Neural progenitor cell (in vitro differentiated cells): ENCODE measurements around the gene LGALS3. TPM values are rescaled to one million over a fixed set of nuclear protein-coding genes. Genes with fewer than 3 reads are reported as not detected.

Source experiments
- DNase-seq: peaks from one replicate; pipeline ENCODE4 v3.0.0-alpha.2; 2016; ENCODE audit warnings: low spot score
- H2AFZ ChIP-seq: fragments of 200-600 bp; sonication (generic); replicated peaks from 2 replicates; pipeline ENCODE4 v1.6.1; 2016; ENCODE audit warnings: antibody characterized with exemption
- H3F3A ChIP-seq: fragments of 200-600 bp; sonication (generic); 2 replicates; pipeline ENCODE4 v1.6.1; 2016; ENCODE audit warnings: antibody characterized with exemption, low read depth
- H3K27ac ChIP-seq: fragments of 200-600 bp; sonication (generic); 2 replicates; pipeline ENCODE4 v1.5.1; 2016; ENCODE audit warnings: mild to moderate bottlenecking
- H3K27me3 ChIP-seq: fragments of 200-600 bp; sonication (generic); 2 replicates; pipeline ENCODE4 v1.6.1; 2016; ENCODE audit warnings: mild to moderate bottlenecking, moderate library complexity
- H3K36me3 ChIP-seq: fragments of 200-600 bp; sonication (generic); 2 replicates; pipeline ENCODE4 v1.5.1; 2016
- H3K4me1 ChIP-seq: fragments of 200-600 bp; sonication (generic); 2 replicates; pipeline ENCODE4 v1.6.1; 2016; ENCODE audit warnings: mixed run types
- H3K4me2 ChIP-seq: fragments of 200-600 bp; sonication (generic); 2 replicates; pipeline ENCODE4 v1.6.1; 2016
- H3K4me3 ChIP-seq: fragments of 200-600 bp; sonication (generic); 2 replicates; pipeline ENCODE4 v1.5.1; 2016
- H3K79me2 ChIP-seq: fragments of 200-600 bp; sonication (generic); 2 replicates; pipeline ENCODE4 v1.6.1; 2016; ENCODE audit warnings: low read depth
- H3K9ac ChIP-seq: fragments of 200-600 bp; sonication (generic); 2 replicates; pipeline ENCODE4 v1.6.1; 2016
- H3K9me3 ChIP-seq: fragments of 200-600 bp; sonication (generic); 2 replicates; pipeline ENCODE4 v1.5.1; 2016; ENCODE audit warnings: low read depth
- H4K20me1 ChIP-seq: fragments of 200-600 bp; sonication (generic); 2 replicates; pipeline ENCODE4 v1.6.1; 2016; ENCODE audit warnings: low read depth
- H3K27ac Mint-ChIP-seq: 3 replicates; pipeline ENCODE4 v1.8.0; 2021; ENCODE audit warnings: mixed read lengths
- H3K27me3 Mint-ChIP-seq: 2 replicates; pipeline ENCODE4 v1.8.0; 2022; ENCODE audit warnings: low read depth, mild to moderate bottlenecking, inconsistent platforms, moderate library complexity, mixed read lengths; ENCODE audit not compliant: insufficient read depth
- H3K36me3 Mint-ChIP-seq: 3 replicates; pipeline ENCODE4 v1.8.0; 2021; ENCODE audit warnings: mixed read lengths
- H3K4me1 Mint-ChIP-seq: 3 replicates; pipeline ENCODE4 v1.8.0; 2021; ENCODE audit warnings: mixed read lengths
- H3K4me3 Mint-ChIP-seq: 3 replicates; pipeline ENCODE4 v1.8.0; 2021; ENCODE audit warnings: mild to moderate bottlenecking, moderate library complexity, mixed read lengths
- H3K9me3 Mint-ChIP-seq: 3 replicates; pipeline ENCODE4 v1.8.0; 2020; ENCODE audit warnings: mixed read lengths
- CTCF ChIP-seq: fragments of 200-600 bp; sonication (generic); IDR thresholded peaks from 2 replicates; pipeline ENCODE4 v1.5.1; 2017; ENCODE audit warnings: antibody characterized with exemption, mild to moderate bottlenecking
- EZH2 ChIP-seq: fragments of 200-600 bp; sonication (generic); IDR thresholded peaks from 2 replicates; pipeline ENCODE4 v1.6.1; 2017; ENCODE audit warnings: antibody characterized with exemption, mild to moderate bottlenecking, moderate library complexity
- EZH2phosphoT487 ChIP-seq: fragments of 200-600 bp; sonication (generic); IDR thresholded peaks from 2 replicates; pipeline ENCODE4 v1.6.1; 2017; ENCODE audit warnings: antibody characterized with exemption
- total RNA-seq: library from RNA; depleted of rRNA; stranded (reverse); fragments of >200 nt; gene quantifications from 2 replicates; pipeline ENCODE4 v1.2.3, GENCODE V29; 2015; ENCODE audit warnings: low replicate concordance

Gene LGALS3
- total RNA-seq, 1 donor from 2014 or later, result not detected

- Histone ChIP-seq H3K9ac (no peak overlapping the region), H3K27ac (peak overlapping the region; percentile 51), H3K36me3 (no peaks in the 10 kb centered on the region), H3K4me3 (no peak overlapping the region), H2AFZ (peak overlapping the region; percentile 77), H3K4me2 (peak overlapping the region; percentile 57), H4K20me1 (no peaks in the 10 kb centered on the region), H3K9me3 (no peaks in the 10 kb centered on the region), H3K27me3 (no peaks in the 10 kb centered on the region), H3F3A (peaks cover 40% of the 10 kb centered on the region), H3K79me2 (no peaks in the 10 kb centered on the region), H3K4me1 (peaks cover 20% of the 10 kb centered on the region)
- Mint-ChIP-seq H3K9me3 (peaks cover 12% of the 10 kb centered on the region), H3K4me3 (peak overlapping the region; percentile 19), H3K27ac (peak overlapping the region; percentile 96), H3K27me3 (peaks cover 14% of the 10 kb centered on the region), H3K36me3 (peaks cover 7% of the 10 kb centered on the region), H3K4me1 (peaks cover 37% of the 10 kb centered on the region)
- peak; percentile 62 for DNase-seq
- TF ChIP-seq EZH2phosphoT487 (no peak), EZH2 (no peak), CTCF (no peak)
Observed at GRCh38 chr14:55103005-55103640, 25.9 kb upstream of the LGALS3 start.

- Histone ChIP-seq H3K27me3 (no peaks in the 10 kb centered on the region), H3K9ac (no peak overlapping the region), H3K9me3 (no peaks in the 10 kb centered on the region), H3K4me1 (peaks cover 20% of the 10 kb centered on the region), H2AFZ (no peak overlapping the region), H3K79me2 (no peaks in the 10 kb centered on the region), H3K4me3 (no peak overlapping the region), H3F3A (peaks cover 40% of the 10 kb centered on the region), H4K20me1 (no peaks in the 10 kb centered on the region), H3K36me3 (no peaks in the 10 kb centered on the region), H3K4me2 (no peak overlapping the region), H3K27ac (no peak overlapping the region)
- Mint-ChIP-seq H3K4me3 (no peak overlapping the region), H3K27me3 (peaks cover 14% of the 10 kb centered on the region), H3K4me1 (peaks cover 43% of the 10 kb centered on the region), H3K27ac (peak overlapping the region; percentile 74), H3K9me3 (peaks cover 12% of the 10 kb centered on the region), H3K36me3 (peaks cover 7% of the 10 kb centered on the region)
- no peak for TF ChIP-seq CTCF
- TF ChIP-seq EZH2, result no peak
- no peak for TF ChIP-seq EZH2phosphoT487
- no peak for DNase-seq
Observed at GRCh38 chr14:55103971-55104954, 24.8 kb upstream of the LGALS3 start.

- H3K4me3 ChIP-seq, result no peak overlapping the region
- Mint-ChIP-seq H3K9me3 (peaks cover 12% of the 10 kb centered on the region), H3K27ac (no peak overlapping the region), H3K4me1 (peaks cover 39% of the 10 kb centered on the region), H3K4me3 (no peak overlapping the region), H3K36me3 (peaks cover 7% of the 10 kb centered on the region), H3K27me3 (peaks cover 11% of the 10 kb centered on the region)
- no peaks in the 10 kb centered on the region for H3K9me3 ChIP-seq
- no peak overlapping the region for H2AFZ ChIP-seq
- no peak overlapping the region for H3K9ac ChIP-seq
- no peak overlapping the region for H3K27ac ChIP-seq
- no peaks in the 10 kb centered on the region for H3K36me3 ChIP-seq
- peaks cover 20% of the 10 kb centered on the region for H3K4me1 ChIP-seq
- no peaks in the 10 kb centered on the region for H3K27me3 ChIP-seq
- TF ChIP-seq EZH2phosphoT487 (no peak), CTCF (no peak), EZH2 (no peak)
- no peak overlapping the region for H3K4me2 ChIP-seq
- no peak for DNase-seq
- H3F3A ChIP-seq, result peaks cover 33% of the 10 kb centered on the region
- H3K79me2 ChIP-seq, result no peaks in the 10 kb centered on the region
- no peaks in the 10 kb centered on the region for H4K20me1 ChIP-seq
Observed at GRCh38 chr14:55105991-55106390, 23.1 kb upstream of the LGALS3 start.
